CD4-positive, alpha-beta T cell (primary cell): ENCODE data around the gene ADGRG7. TPM values are rescaled to one million over a fixed set of nuclear protein-coding genes. Genes with fewer than 3 reads are reported as not detected.

ENCODE experiments used
- ATAC-seq: fragments of 200-7000 bp; cut with Tn5 transposase; one replicate; pipeline ENCODE4 v1.10.0; 2022; ENCODE audit warnings: mild to moderate bottlenecking; ENCODE audit not compliant: poor library complexity
- CTCF ChIA-PET: fragments of 350-600 bp; sonication (Branson Sonifier 250); formaldehyde crosslinking; loops from one replicate; lab custom pipeline; 2021; ENCODE audit warnings: antibody characterized with exemption, inconsistent platforms; lab: Charles Lee
- POLR2A ChIA-PET: fragments of 350-600 bp; sonication (Branson Sonifier 250); formaldehyde crosslinking; loops from one replicate; lab custom pipeline; 2021; ENCODE audit warnings: antibody characterized with exemption, inconsistent platforms; lab: Charles Lee
- DNase-seq, 14 experiments: peaks; one replicate each; pipeline ENCODE4 v3.0.0-alpha.2; 2013 to 2020; ENCODE audit warnings: mixed read lengths in 2 of 14
- H3K27ac ChIP-seq, 2 donors: one replicate each; pipeline versions ENCODE4 v1.5.1 to v1.7.0; 2013; ENCODE audit warnings: low read length in 2 of 2, low read depth in 1 of 2, mild to moderate bottlenecking in 1 of 2
- H3K27me3 ChIP-seq, 2 experiments: 1 replicate in 1 of 2; 2 replicates in 1 of 2; pipeline versions ENCODE4 v1.6.1 to v1.7.0; 2013; ENCODE audit warnings: low read length in 2 of 2, control low read depth in 1 of 2, mild to moderate bottlenecking in 1 of 2, moderate library complexity in 1 of 2; ENCODE audit not compliant: insufficient read depth in 2 of 2, control insufficient read depth in 1 of 2
- H3K36me3 ChIP-seq: one replicate; pipeline ENCODE4 v1.6.1; 2013; ENCODE audit warnings: low read length, control low read depth; ENCODE audit not compliant: insufficient read depth
- H3K4me1 ChIP-seq: one replicate; pipeline ENCODE4 v1.6.1; 2013; ENCODE audit warnings: low read length, control low read depth; ENCODE audit not compliant: insufficient read depth
- H3K4me3 ChIP-seq: one replicate; pipeline ENCODE4 v1.5.1; 2013; ENCODE audit warnings: mild to moderate bottlenecking, low read length, moderate library complexity
- H3K9me3 ChIP-seq, 2 experiments: 1 replicate in 1 of 2; 2 replicates in 1 of 2; pipeline versions ENCODE4 v1.6.1 to v1.7.0; 2013; ENCODE audit warnings: low read length in 2 of 2, mild to moderate bottlenecking in 2 of 2, control low read depth in 1 of 2, moderate library complexity in 1 of 2; ENCODE audit not compliant: control insufficient read depth in 1 of 2, insufficient read depth in 1 of 2
- H3K27ac Mint-ChIP-seq: one replicate; pipeline ENCODE4 v1.8.0; 2020; ENCODE audit warnings: mixed read lengths
- H3K27me3 Mint-ChIP-seq: one replicate; pipeline ENCODE4 v1.8.0; 2021; ENCODE audit warnings: mixed read lengths
- H3K36me3 Mint-ChIP-seq: one replicate; pipeline ENCODE4 v1.8.0; 2021; ENCODE audit warnings: low read depth, mixed read lengths
- H3K4me1 Mint-ChIP-seq: one replicate; pipeline ENCODE4 v1.8.0; 2021; ENCODE audit warnings: low read depth, mixed read lengths
- H3K4me3 Mint-ChIP-seq: one replicate; pipeline ENCODE4 v1.8.0; 2020; ENCODE audit warnings: mild to moderate bottlenecking, mixed read lengths
- H3K9me3 Mint-ChIP-seq: one replicate; pipeline ENCODE4 v1.8.0; 2020; ENCODE audit warnings: mixed read lengths
- CTCF ChIP-seq: fragments of 200-600 bp; IDR thresholded peaks from one replicate; pipeline ENCODE4 v1.8.0; 2022; ENCODE audit warnings: antibody characterized with exemption, mild to moderate bottlenecking
- intact Hi-C, 2 experiments: fragments of 100-400 bp; cut with DNase I in 1 of 2; cut with micrococcal nuclease in 1 of 2; formaldehyde crosslinking; loops; one replicate each; pipeline versions ENCODE4 v1.15.1 to v1.9.0; 2023 to 2025; cut with DNase I, micrococcal nuclease
- total RNA-seq, 174 experiments: library from RNA in 2 of 174; stranded (reverse) in 2 of 174; gene quantifications; one replicate each; pipeline ENCODE4 v1.2.3 and lab custom pipeline; 2021 to 2026

The ADGRG7 gene
- total RNA-seq, 2 experiments from 2014 or later, result not detected

GRCh38 chr3:100702082-100702979 is 92.9 kb downstream of the ADGRG7 start:
- TF ChIP-seq CTCF, result no peak
- POLR2A ChIA-PET, result no interaction called here
- no peaks in the 10 kb centered on the region for H3K36me3 ChIP-seq
- Mint-ChIP-seq H3K4me1 (no peaks in the 10 kb centered on the region), H3K27me3 (peaks cover 70% of the 10 kb centered on the region), H3K27ac (no peak overlapping the region), H3K9me3 (no peaks in the 10 kb centered on the region), H3K36me3 (no peaks in the 10 kb centered on the region), H3K4me3 (no peak overlapping the region)
- intact Hi-C loops, result loop anchor here in 1 of 2 experiments (2.0 to 10.0 kb wide), 2 partner anchors 296 to 872 kb away; partner anchors contain the start of gene PCNP
- ATAC-seq (no peak), DNase-seq (no peak)
- CTCF ChIA-PET, result interaction anchor here (1.3 kb wide), 1 partner anchor 8 kb away, joined by 4 read pairs; no protein-coding TSS in a partner anchor
- no peak overlapping the region for H3K4me3 ChIP-seq
- H3K27me3 ChIP-seq, result no peaks in the 10 kb centered on the region
- no peaks in the 10 kb centered on the region for H3K9me3 ChIP-seq
- H3K4me1 ChIP-seq, result no peaks in the 10 kb centered on the region
- H3K27ac ChIP-seq, result no peak overlapping the region

- H3K9me3 ChIP-seq, result no peaks in the 10 kb centered on the region
- DNase-seq (no peak), ATAC-seq (no peak)
- H3K36me3 ChIP-seq, result no peaks in the 10 kb centered on the region
- H3K9me3 Mint-ChIP-seq, result no peaks in the 10 kb centered on the region
- POLR2A ChIA-PET, result no interaction called here
- H3K4me1 ChIP-seq, result no peaks in the 10 kb centered on the region
- H3K4me3 ChIP-seq, result no peak overlapping the region
- TF ChIP-seq CTCF, result no peak
- no peaks in the 10 kb centered on the region for H3K27me3 ChIP-seq
- H3K36me3 Mint-ChIP-seq, result no peaks in the 10 kb centered on the region
- no peaks in the 10 kb centered on the region for H3K4me1 Mint-ChIP-seq
- no peak overlapping the region for H3K27ac Mint-ChIP-seq
- CTCF ChIA-PET, result interaction anchor here (1.3 kb wide), 1 partner anchor 9 kb away, joined by 4 read pairs; no protein-coding TSS in a partner anchor
- H3K4me3 Mint-ChIP-seq, result no peak overlapping the region
- peaks cover 67% of the 10 kb centered on the region for H3K27me3 Mint-ChIP-seq
- H3K27ac ChIP-seq, result no peak overlapping the region
- intact Hi-C loops, result loop anchor here in 1 of 2 experiments (2.0 to 10.0 kb wide), 2 partner anchors 296 to 872 kb away; partner anchors contain the start of gene PCNP
Observed at GRCh38 chr3:100702980-100703345, 93.6 kb downstream of the ADGRG7 start.

GRCh38 chr3:100703865-100704264 is 94.5 kb downstream of the ADGRG7 start:
- Mint-ChIP-seq H3K36me3 (peaks cover 1% of the 10 kb centered on the region), H3K27me3 (peaks cover 58% of the 10 kb centered on the region), H3K4me3 (no peak overlapping the region), H3K27ac (no peak overlapping the region), H3K4me1 (peaks cover 6% of the 10 kb centered on the region), H3K9me3 (no peaks in the 10 kb centered on the region)
- no peaks in the 10 kb centered on the region for H3K27me3 ChIP-seq
- ChIA-PET POLR2A (no interaction called here), CTCF (interaction anchor here (1.3 kb wide), 1 partner anchor 10 kb away, joined by 4 read pairs; no protein-coding TSS in a partner anchor)
- no peaks in the 10 kb centered on the region for H3K36me3 ChIP-seq
- TF ChIP-seq CTCF, result no peak
- no peak overlapping the region for H3K4me3 ChIP-seq
- no peak for ATAC-seq
- intact Hi-C loops, result loop anchor here in 1 of 2 experiments (2.0 to 10.0 kb wide), 2 partner anchors 297 to 871 kb away; partner anchors contain the start of gene PCNP
- DNase-seq, result no peak
- H3K4me1 ChIP-seq, result peaks cover 8% of the 10 kb centered on the region
- H3K9me3 ChIP-seq, result no peaks in the 10 kb centered on the region
- H3K27ac ChIP-seq, result no peak overlapping the region
